HG03457 (cell line): ENCODE measurements around the gene UNC13B.
"Not testable (repeated sequence)": the region's sequence is repeated elsewhere in the genome, so short reads cannot be mapped to it uniquely, and the experiment has no call there.

Experiments used
- ATAC-seq: cut with Tn5 transposase; IDR thresholded peaks from one replicate; pipeline ENCODE4 v1.9.1; 2021; ENCODE audit warnings: moderate number of reproducible peaks; ENCODE audit not compliant: unreplicated experiment

Gene UNC13B

DNA sequence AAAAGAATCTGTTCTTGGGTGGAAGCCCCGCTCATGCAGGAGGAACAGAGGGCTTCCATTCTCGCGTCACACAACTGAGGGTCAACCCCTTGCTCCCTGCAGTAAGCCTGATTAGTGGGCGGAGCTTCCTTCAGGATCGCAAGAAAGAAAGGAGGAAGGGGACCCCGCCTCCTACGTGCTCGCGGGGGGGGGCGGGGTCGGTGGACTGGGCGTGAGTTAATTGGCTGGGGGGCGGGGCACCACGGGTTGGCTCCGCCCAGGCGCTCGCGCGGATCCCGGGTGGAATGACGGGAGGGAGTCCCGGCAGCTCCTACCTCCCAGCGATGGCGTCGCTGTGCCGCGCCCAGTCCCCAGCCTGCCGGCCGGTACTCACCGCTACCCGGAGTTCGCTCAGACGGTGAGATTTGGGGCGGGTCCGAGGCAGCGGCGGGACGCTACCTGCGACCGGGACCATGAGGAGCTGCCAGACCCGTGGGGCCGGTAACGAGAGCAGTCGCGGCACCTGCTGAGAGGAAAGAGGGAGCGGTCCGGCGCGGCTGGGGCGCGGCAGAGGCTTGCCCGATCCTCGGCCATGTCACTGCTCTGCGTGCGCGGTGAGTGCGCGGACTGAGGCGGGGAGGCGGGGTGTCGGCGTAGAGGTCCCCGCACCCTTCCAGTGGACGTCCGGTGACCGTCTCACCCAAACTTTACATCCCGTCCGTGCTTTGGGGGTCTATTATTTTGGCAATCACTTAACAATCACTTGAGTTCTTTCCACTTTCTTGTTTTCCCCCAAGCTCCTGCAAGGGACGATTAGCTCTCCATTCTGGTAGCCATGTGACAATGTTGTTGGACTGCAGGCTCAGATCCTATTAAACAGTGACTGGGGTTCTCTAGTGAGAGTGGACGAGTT lies at the start of gene UNC13B:
Gene UNC13B (plus strand): TSS at position 297 of the 892 bp plus-strand sequence. CDS start 275 bp downstream, at position 572.
- ATAC-seq, result no peak

DNA sequence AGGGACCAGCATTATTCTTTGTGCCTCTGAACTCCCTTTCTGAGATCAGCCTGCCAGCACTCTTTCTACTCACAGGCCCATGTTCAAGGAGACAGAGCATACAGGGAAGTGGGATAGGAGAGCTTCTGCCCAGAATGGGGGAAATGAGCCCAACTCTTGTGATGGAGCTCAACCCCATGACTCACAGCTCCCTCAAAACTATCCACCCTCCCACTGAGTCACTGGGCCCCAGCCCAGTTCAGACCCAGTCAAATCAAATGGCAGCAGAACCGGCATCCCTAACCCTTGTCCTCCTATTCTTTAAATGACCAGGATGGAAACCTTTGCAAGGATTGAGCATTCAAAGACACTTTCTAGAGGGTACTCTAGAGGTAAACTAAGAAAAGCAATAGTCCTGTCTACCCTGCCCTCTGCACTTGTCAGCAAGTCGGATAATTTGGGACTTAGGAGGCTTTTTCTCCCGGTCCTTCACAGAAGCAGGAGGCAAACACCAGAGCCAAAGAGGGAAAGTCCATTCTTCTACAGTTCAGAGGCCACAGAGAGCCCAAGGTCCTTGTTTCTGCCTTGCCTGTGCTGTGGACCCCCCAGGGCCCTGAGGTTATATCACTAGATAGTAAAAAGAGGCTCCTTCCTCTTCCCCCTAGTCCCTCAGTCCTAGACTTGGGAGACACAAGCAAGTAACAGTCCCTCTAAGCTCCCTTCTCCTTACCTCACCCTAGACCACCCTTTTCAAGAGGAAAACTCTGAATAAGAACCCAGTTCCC lies 49.4 kb upstream of the UNC13B start:
- no peak for ATAC-seq

DNA sequence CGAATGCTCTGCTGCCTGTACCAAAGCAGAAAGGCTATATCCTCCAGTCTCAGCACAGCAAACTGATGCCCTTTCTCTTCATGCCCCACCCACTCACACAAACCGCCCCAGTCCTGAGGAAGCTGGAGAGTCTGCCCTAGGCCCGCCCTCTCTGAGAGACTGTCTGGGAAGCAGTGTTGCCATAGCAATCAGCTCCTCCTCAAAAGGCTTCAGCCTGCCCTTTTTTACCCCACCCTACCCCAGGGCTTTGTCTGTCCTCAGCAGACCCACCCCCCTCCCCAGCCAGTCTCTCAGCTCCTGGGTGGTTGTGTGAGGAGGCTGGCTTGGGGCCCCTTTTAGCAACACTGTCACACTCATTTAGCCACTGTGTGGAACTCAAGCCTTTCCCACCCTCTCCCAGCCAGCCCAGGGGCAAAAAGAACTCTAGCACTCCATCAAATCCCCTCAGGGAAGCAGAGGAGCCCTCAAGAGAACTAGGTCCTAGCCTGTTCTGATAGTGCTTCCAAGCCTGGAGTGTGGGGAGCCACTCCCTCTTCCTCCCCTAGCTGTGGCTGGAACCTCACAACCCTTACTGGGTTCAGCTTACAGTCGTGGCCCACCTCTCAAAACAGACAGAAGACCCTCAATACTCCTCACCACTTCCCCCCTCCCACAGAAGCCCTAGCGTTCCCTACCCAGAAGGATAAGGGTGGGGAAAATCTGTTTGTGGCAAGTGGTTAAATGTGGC lies 47.5 kb upstream of the UNC13B start:
- ATAC-seq, result no peak

DNA sequence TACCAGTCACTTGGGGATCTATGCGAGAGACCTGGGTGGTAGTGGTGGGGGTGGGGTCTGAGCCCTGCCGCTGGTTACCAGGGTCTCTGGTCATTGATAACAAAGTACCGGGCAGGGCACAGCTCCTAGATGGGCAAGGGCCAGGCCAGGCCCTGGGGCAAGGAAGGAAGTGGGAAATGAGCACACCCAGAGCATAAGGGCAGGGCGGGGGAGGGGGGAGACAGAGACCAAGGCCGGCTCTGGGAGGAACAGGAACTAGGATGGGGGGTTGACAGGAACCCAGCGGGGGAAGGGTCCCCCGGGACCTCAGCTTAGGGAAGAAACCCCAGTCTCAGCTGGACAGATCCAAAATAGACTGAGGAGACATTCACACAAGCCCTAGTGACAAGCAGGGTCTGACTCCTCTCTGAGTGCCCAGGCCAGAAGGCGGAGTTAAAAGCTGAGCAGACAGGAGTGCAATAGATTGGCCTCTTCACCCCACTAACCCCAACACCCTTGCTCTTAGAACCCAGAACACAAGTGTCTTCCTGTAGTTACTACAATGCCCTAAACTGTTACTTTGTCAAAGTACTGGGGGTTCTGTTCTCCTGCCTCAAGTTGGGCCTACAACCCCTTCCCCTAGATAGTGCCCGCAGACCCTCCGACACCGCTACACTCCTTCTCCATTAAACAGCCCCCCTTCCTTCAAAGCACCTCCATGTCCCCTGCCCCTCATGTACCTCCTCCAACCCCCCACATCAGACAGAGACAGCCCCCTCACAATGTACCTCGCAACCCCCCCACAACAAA lies 46.8 kb upstream of the UNC13B start:
- no peak for ATAC-seq

DNA sequence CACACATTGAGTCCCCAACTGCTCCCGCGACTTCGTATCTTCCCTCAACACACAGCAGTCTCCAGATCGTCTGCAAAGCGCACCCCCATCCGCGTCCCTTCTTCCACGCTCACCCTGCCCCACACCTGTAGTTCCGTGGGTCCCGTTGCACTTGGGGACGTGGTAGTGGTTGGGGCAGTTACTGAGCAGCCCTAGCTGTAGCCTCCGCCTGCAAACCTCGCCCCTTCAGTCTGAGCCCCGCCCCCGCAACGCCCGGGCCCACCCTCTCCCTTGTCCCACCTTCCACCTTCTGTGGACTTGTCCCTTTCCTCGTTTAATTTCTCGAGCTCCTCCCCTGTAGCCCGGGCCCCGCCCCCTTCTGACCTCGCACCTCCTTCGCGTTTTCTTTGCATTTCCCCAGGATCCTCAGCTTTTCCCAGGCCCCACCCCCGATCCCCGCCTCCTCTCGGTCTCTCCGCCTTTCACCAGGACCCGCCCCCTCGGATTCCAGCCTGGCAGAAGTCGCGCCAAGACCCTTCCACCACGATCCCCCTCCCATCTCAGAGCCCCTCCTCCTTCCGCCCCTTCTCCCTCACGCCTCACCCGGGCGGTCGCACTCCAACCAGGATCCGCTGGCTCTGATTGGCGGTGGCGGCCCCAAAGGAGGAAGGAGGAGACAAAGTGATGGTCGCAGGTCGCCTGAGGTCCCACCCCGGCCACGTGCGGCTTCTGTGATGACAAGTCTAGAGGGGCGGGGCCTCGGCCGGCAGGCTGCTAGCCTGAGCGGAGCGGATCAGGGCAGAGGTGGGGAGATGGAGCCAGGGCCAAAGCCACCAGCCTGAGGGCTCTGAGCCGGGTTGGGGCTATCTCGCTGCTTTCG lies 45.9 kb upstream of the UNC13B start, which contains the start of gene ATOSB:
Gene ATOSB (minus strand): TSS at position 183 of the 859 bp plus-strand sequence. CDS start 7,588 bp downstream, outside the sequence.
- peak; percentile 50 for ATAC-seq

DNA sequence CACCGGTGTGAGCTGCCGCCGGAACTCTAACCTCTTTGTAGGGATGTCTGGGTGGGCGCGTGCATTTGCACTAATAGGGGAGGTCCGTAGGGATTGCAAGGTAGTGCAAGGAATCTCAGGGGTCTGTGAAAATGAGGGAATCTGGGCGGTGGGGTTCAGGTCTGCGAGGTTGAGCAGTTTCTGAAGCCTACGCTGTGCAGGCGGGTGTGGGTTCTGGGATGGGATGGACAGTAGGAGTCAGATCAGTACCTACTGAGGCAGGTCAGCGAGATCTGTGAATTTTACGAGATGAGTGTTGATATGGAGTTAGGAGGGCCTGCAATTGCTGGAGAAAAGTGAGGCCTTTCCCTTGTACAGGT lies 45.3 kb upstream of the UNC13B start:
- ATAC-seq, result no peak

DNA sequence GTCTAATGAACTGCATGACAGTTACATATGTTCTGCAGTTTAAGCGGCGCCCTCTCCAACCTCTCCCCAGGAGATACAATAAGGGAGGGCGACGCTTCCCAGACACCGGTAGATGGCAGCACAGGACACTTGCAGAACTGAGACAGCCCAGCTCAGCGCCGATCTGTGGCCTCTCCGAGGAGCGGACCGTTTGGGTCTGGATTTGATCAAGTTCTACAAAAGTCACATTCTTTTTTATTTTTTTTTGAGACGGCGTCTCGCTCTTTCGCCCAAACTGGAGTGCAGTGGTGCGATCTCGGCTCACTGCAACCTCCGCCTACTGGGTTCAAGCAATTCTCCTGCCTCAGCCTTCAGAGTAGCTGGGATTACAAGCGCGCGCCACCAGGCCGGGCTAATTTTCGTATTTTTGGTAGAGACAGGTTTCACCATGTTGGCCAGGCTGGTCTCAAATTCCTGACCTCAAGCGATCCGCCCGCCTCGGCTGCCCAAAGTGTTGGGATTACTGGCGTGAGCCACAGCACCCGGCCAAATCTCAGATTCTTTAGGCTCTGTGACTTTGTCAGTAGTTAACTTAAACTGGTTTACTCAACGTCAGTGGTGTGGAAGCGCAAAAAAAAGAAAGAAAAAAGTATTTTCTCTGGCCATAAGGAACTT lies 44.8 kb upstream of the UNC13B start:
- peak; percentile 39 for ATAC-seq

DNA sequence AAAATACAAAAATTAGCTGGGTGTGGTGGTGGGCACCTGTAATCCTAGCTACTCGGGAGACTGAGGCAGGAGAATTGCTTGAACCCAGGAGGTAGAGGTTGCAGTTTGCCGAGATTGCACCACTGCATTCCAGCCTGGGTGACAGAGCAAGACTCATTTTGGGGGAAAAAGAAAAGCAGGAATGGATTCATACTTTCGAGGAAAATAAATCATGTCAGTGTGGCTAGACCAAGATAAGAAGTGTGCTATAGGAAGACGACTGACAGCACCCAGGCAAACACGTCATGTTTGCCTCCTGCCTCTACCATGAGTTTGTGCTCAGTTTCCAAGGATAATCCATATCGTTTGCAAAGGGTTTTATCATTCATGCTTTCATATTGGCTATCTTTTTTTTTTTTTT lies 26.9 kb upstream of the UNC13B start:
- no peak for ATAC-seq

DNA sequence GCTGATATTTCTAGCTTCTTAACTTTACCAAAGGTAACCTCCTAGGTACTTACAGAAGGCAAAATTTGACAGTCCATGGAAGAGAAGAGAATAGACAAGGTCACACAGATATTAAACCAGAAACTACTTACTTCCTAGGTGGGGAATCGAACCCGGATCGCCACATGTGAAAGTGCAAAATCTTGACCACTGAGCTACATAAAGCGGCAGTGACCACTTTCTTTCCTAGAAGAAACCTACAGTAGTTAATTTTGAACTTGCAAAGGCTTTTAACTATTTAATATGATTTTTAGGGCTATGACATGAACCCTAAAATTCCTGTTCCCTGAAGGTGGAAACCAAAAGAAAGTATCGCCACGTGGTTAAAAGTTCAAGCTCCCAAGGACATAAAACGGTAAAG lies 25.8 kb upstream of the UNC13B start:
- no peak for ATAC-seq

DNA sequence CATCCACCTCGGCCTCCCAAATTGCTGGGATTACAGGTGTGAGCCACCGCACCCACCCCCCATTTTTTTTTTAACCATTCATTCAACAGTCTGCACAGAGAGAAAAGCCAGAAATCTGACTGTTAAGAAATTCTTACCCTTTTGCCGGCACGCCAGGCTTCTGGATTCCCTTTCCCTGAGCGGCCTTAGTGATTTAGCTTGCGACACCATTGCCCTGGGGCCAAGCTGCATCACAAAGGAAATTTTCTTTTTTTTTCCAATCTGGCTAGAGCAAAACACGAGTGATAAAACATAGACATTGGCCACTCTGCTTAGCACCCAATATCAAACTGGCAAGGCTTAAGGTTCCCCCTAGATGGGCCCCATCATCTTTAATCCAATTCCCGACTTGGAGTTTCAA lies 24.9 kb upstream of the UNC13B start:
- no peak for ATAC-seq

DNA sequence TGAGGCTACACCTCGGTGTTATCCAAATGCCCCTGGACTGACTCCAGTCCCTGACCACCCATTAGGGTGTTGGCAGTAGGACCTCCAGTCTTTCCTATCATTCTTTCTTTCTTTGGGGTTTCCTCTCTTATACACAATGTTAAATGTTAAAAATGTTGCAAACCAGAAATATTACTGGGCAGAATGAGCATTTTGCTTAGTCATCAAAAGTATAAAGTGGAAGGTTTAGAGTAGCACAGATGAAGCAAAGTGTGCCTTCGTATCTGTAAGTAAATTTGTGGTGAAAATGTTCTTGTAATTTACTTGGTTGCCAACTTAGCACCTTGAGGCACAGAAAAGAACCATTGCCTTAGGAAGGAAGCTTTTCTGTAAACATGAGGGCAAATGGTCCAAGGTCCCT lies 21.7 kb upstream of the UNC13B start:
- no peak for ATAC-seq

DNA sequence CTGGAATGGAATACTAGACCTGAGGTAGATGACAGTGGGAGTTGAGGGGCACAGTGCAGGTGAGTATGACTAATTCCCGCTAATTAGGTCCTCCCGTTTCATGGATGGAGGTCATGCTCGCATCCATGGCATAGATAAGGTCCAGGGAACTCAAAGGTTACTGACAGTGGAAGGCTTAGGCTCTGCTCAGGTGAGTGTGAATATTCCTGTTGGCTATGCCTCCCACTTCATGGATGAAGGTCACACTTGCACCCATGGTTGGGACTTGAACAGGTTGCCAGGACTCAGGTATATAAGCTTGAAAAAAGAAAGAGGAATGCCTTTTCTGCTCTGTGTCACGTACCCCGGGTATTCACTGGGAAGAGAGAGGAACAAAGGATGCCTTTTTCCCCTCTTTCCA lies 19.8 kb upstream of the UNC13B start:
- no peak for ATAC-seq

DNA sequence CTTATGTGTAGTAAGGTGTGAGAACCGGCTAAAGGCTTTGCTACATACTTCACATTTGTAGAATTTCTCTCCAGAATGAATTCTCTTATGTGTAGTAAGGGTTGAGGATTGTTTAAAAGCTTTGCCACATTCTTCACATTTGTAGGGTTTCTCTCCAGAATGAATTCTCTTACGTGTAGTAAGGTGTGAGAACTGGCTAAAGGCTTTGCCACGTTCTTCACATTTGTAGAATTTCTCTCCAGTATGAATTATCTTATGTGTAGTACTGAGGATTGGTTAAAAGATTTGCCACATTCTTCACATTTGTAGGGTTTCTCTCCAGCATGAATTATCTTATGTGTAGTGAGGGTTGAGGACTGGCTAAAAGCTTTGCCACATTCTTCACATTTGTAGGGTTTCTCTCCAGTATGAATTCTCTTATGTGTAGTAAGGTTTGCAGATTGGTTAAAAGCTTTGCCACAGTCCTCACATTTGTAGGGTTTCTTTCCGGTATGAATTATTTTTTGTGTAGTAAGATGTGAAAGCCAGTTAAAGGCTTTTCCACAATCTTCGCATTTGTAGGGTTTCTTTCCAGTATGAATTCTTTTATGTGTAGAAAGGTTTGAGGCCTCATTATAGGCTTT lies 13.8 kb upstream of the UNC13B start:
- ATAC-seq, result not testable (repeated sequence)

DNA sequence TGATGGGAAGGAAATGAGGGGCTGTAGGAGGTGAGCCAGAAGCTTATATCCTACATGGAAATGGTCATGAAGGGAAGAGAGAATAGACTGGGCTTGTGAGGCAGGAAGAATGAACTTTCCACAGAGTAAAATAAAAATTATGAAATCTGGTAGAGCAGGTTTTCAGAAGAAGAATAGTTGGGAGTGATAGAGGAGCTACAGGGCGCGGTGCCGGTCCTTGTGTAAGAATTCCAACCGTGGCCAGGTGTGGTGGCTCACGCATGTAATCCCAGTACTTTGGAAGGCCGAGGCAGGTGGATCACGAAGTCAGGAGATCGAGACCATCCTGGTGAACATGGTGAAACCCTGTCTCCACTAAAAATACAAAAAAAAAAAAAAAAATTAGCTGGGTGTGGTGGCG lies 8.9 kb upstream of the UNC13B start:
- no peak for ATAC-seq

DNA sequence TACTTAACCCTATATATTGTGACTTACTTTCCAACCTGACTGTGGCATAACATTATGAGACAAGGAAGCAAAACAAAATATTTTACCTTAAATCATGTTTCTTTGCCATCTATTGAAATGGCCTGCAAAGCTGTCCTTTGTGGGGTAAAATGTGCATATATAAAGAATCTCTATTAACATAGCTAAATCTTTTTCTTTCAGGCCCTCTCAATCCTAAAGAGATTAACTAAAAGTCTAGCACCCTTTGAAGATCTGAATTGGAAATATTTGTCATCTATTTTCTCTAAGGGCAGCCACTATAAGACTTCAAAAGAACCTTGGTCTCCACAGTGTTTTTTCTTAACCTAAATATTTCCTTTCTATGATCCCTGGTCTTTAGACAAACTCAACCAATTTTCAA lies 5.0 kb upstream of the UNC13B start:
- ATAC-seq, result no peak

DNA sequence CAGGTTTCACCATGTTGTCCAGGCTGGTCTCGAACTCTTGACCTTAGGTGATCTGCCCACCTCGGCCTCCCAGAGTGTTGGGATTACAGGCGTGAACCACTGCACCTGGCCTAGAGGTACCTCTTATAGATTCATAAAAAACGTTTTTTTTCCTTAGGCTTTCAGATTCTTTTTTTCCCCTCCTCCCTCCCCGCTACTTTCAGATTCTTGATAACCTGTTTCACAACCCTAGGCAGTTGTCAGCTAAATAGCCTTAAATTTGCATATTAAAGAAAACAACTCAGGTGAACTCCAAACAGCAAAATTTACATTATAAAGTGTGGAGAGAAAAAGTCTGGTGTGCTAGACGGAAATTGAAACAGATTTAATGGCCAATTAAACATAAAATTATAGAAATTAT lies 4.0 kb upstream of the UNC13B start:
- ATAC-seq, result not testable (repeated sequence)

DNA sequence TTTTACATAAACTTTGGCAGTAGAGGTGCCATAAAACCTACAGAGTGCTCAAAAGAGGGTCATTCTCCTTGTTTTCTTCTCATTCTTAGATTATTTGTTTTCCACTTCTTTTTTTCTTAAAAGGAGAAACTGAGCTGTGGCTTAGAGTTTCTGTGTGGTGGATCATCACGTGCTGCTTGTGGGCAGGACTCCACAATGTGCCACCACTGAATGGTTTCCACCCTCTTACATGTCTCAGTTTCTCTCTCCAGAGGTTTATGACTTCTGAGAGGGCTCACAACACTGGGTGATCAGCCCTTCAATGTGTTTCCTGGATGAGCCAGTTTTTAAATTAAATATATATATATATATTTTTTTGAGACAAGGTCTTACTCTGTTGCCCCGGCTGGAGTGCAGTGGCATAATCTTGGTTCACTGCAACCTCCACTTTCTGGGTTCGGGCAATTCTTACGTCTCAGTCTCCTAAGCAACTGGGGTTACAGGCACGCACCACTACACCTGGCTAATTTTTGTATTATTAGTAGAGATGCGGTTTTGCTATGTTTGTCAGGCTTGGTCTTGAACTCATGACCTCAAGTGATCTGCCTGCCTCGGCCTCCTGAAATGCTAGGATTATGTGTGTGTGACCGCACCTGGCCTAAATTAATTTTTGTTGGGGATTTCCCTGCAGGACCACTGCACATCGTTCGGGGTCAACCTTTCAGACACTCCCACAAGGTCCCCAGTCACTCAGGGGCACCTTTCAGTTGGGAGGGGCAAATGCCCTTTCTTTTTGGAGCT lies 3.1 kb upstream of the UNC13B start:
- no peak for ATAC-seq
